GM19193 (cell line): ENCODE data around the gene UBIAD1.

Experiments used
- POLR2A ChIP-seq: IDR thresholded peaks from 4 replicates; pipeline ENCODE4 v1.6.1; 2011; ENCODE audit not compliant: insufficient read depth, insufficient read length; ENCODE audit errors: extremely low read depth

Gene UBIAD1

GRCh38 chr1:11272832-11273594, at the start of gene UBIAD1:
UBIAD1 (plus strand) TSS chr1:11273198; CDS start chr1:11273532, 334 bp downstream.
- peak; percentile 90 for TF ChIP-seq POLR2A

GRCh38 chr1:11227106-11228077, 45.6 kb upstream of the UBIAD1 start:
- no peak for TF ChIP-seq POLR2A

- TF ChIP-seq POLR2A: no peak
Measured at GRCh38 chr1:11229203-11229602, 43.8 kb upstream of the UBIAD1 start.

- no peak for TF ChIP-seq POLR2A
Measured at GRCh38 chr1:11233208-11233607, 39.8 kb upstream of the UBIAD1 start.

GRCh38 chr1:11237356-11237755, 35.6 kb upstream of the UBIAD1 start:
- TF ChIP-seq POLR2A: no peak

GRCh38 chr1:11238311-11238710, 34.7 kb upstream of the UBIAD1 start:
- no peak for TF ChIP-seq POLR2A

- no peak for TF ChIP-seq POLR2A
Measured at GRCh38 chr1:11245248-11245647, 27.8 kb upstream of the UBIAD1 start.

GRCh38 chr1:11245904-11246719, 26.9 kb upstream of the UBIAD1 start:
- no peak for TF ChIP-seq POLR2A

- TF ChIP-seq POLR2A: no peak
Measured at GRCh38 chr1:11248169-11248568, 24.8 kb upstream of the UBIAD1 start.

- TF ChIP-seq POLR2A: no peak
Measured at GRCh38 chr1:11252538-11252937, 20.5 kb upstream of the UBIAD1 start.

GRCh38 chr1:11253226-11253625, 19.8 kb upstream of the UBIAD1 start:
- no peak for TF ChIP-seq POLR2A

- no peak for TF ChIP-seq POLR2A
Measured at GRCh38 chr1:11256299-11256698, 16.7 kb upstream of the UBIAD1 start.

- TF ChIP-seq POLR2A: peak; percentile 80
Measured at GRCh38 chr1:11262171-11263049, 10.6 kb upstream of the UBIAD1 start, which contains the start of gene MTOR. MTOR (minus strand) TSS chr1:11262551; CDS start chr1:11259409, 3,142 bp downstream.
